GM23338 (cell line): ENCODE measurements around the gene CBLC.

Source experiments
- EZH2 ChIP-seq: fragments of 200-600 bp; sonication (generic); IDR thresholded peaks from one replicate; pipeline ENCODE4 v1.8.0; 2017; ENCODE audit warnings: antibody characterized with exemption, mild to moderate bottlenecking, low read depth; ENCODE audit not compliant: unreplicated experiment
- EZH2phosphoT487 ChIP-seq: fragments of 200-600 bp; sonication (generic); IDR thresholded peaks from one replicate; pipeline ENCODE4 v1.8.1; 2018; ENCODE audit warnings: antibody characterized with exemption; ENCODE audit not compliant: unreplicated experiment
- TF ChIP-seq, protein P1 (sequence below), 2 experiments: fragments of 200-600 bp in 1 of 2; sonication (generic) in 1 of 2; conservative IDR thresholded peaks; 2 replicates each; pipeline versions ENCODE4 v1.5.1 to v1.6.1; 2016 to 2017; ENCODE audit warnings: antibody characterized with exemption in 2 of 2, low read depth in 2 of 2, mild to moderate bottlenecking in 2 of 2, moderate library complexity in 1 of 2
- TF ChIP-seq, protein P2 (sequence below): IDR thresholded peaks from 2 replicates; pipeline ENCODE4 v1.6.1; 2016; ENCODE audit warnings: antibody characterized with exemption

- TF ChIP-seq, protein P1, sequence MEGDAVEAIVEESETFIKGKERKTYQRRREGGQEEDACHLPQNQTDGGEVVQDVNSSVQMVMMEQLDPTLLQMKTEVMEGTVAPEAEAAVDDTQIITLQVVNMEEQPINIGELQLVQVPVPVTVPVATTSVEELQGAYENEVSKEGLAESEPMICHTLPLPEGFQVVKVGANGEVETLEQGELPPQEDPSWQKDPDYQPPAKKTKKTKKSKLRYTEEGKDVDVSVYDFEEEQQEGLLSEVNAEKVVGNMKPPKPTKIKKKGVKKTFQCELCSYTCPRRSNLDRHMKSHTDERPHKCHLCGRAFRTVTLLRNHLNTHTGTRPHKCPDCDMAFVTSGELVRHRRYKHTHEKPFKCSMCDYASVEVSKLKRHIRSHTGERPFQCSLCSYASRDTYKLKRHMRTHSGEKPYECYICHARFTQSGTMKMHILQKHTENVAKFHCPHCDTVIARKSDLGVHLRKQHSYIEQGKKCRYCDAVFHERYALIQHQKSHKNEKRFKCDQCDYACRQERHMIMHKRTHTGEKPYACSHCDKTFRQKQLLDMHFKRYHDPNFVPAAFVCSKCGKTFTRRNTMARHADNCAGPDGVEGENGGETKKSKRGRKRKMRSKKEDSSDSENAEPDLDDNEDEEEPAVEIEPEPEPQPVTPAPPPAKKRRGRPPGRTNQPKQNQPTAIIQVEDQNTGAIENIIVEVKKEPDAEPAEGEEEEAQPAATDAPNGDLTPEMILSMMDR (conservative IDR thresholded peaks at IDR 0.05; ENCODE audit: low read depth in 2 of 2), result no peak
- no peak for TF ChIP-seq EZH2phosphoT487
- TF ChIP-seq EZH2, result no peak
- TF ChIP-seq, protein P2, sequence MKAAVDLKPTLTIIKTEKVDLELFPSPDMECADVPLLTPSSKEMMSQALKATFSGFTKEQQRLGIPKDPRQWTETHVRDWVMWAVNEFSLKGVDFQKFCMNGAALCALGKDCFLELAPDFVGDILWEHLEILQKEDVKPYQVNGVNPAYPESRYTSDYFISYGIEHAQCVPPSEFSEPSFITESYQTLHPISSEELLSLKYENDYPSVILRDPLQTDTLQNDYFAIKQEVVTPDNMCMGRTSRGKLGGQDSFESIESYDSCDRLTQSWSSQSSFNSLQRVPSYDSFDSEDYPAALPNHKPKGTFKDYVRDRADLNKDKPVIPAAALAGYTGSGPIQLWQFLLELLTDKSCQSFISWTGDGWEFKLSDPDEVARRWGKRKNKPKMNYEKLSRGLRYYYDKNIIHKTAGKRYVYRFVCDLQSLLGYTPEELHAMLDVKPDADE, result no peak
Measured at GRCh38 chr19:44803442-44804428, 26.0 kb downstream of the CBLC start.
